ENCODE results near the gene SIRT7.

Gene SIRT7

GRCh38 chr17:81961087-81961511 lies 43.1 kb upstream of the SIRT7 start, which contains the start of gene NOTUM:
Gene NOTUM (minus strand): TSS chr17:81961187. CDS start chr17:81960909, 278 bp downstream.
- TF ChIP-seq POLR2AphosphoS5 (IDR thresholded peaks at IDR 0.05; ENCODE audit: low read depth) (no peak), GABPA (IDR thresholded peaks at IDR 0.05; ENCODE audit: low read depth) (no peak), SPI1 (IDR thresholded peaks at IDR 0.05; ENCODE audit: borderline replicate concordance, low read depth) (no peak), CTCF (IDR thresholded peaks at IDR 0.05; ENCODE audit: insufficient read depth, low read length) (no peak), REST (IDR thresholded peaks at IDR 0.05; ENCODE audit: insufficient replicate concordance, low read depth) (no peak)

GRCh38 chr17:81960130-81960958 lies 42.4 kb upstream of the SIRT7 start:
- DNase-seq (ENCODE audit: low read depth in 1 of 2, low spot score in 1 of 2): no peak
- peak overlapping the region; percentile 22 for H3K4me3 ChIP-seq (replicated peaks; ENCODE audit: insufficient read depth, low read length)
- no peak overlapping the region for H3K27ac ChIP-seq (replicated peaks)
- no peak for TF ChIP-seq GABPA (IDR thresholded peaks at IDR 0.05; ENCODE audit: low read depth)
- no peak for TF ChIP-seq SPI1 (IDR thresholded peaks at IDR 0.05; ENCODE audit: borderline replicate concordance, low read depth)
- TF ChIP-seq REST (IDR thresholded peaks at IDR 0.05; ENCODE audit: insufficient replicate concordance, low read depth): no peak
- no peak for TF ChIP-seq POLR2AphosphoS5 (IDR thresholded peaks at IDR 0.05; ENCODE audit: low read depth)
- TF ChIP-seq CTCF (IDR thresholded peaks at IDR 0.05; ENCODE audit: insufficient read depth, low read length): no peak
- H3K27me3 ChIP-seq (ENCODE audit: insufficient read depth, poor library complexity, severe bottlenecking): peaks cover 14% of the 10 kb centered on the region

More at GRCh38 chr17:81961087-81961511, 43.1 kb upstream of the SIRT7 start, which contains the start of gene NOTUM:
- Histone ChIP-seq H3K4me3 (replicated peaks; ENCODE audit: insufficient read depth, low read length) (peak within 1 kb of the TSS; percentile 22), H3K27ac (replicated peaks) (no peak within 1 kb of the TSS), H3K27me3 (ENCODE audit: insufficient read depth, poor library complexity, severe bottlenecking) (peaks cover 14% of the 10 kb centered on the region)
- DNase-seq (ENCODE audit: low read depth in 1 of 2, low spot score in 1 of 2): no peak

- no peak overlapping the region; the same call in 1 of the 2 replicates for H3K27ac ChIP-seq (replicated peaks)
- peak overlapping the region; percentile 31 for H3K4me3 ChIP-seq (replicated peaks; ENCODE audit: insufficient read depth, low read length)
- peaks cover 14% of the 10 kb centered on the region for H3K27me3 ChIP-seq (ENCODE audit: insufficient read depth, poor library complexity, severe bottlenecking)
- peak; percentile 10 for TF ChIP-seq CTCF (IDR thresholded peaks at IDR 0.05; ENCODE audit: insufficient read depth, low read length)
- TF ChIP-seq POLR2AphosphoS5 (IDR thresholded peaks at IDR 0.05; ENCODE audit: low read depth): no peak
- DNase-seq (ENCODE audit: low read depth in 1 of 2, low spot score in 1 of 2): peak; percentile 47 to 54
These were observed 41.6 kb upstream of the SIRT7 start for GRCh38 chr17:81959362-81960129.

Data from HL-60 (cell line).